ENCODE measurements around the gene WWTR1. TPM values are rescaled to one million over a fixed set of nuclear protein-coding genes. Genes with fewer than 3 reads are reported as not detected.

WWTR1 gene
- total RNA-seq, 4 donors from 2014 or later = 40.3 to 80.4 (median 67.6) TPM

- no peaks in the 10 kb centered on the region for H3K27me3 ChIP-seq
- intact Hi-C loops (cut with DNase I; ENCODE audit: low total_unique reads) = no loop called here
- no peak for TF ChIP-seq POLR2A (IDR thresholded peaks at IDR 0.05)
- TF ChIP-seq EP300 (IDR thresholded peaks at IDR 0.05; ENCODE audit: low read depth) = no peak
- no peak for TF ChIP-seq POLR2AphosphoS5 (IDR thresholded peaks at IDR 0.05)
- TF ChIP-seq CTCF (IDR thresholded peaks at IDR 0.05) = no peak
- 77 to 86% methylated on average over 6 to 9 of the region's 9 CpGs for whole genome bisulfite sequencing, 2 donors (ENCODE audit: low coverage in 1 of 2)
- H3K4me1 ChIP-seq = peaks cover 0 to 23% (median 5%) of the 10 kb centered on the region in 4 donors
- no peaks in the 10 kb centered on the region for H3K9me3 ChIP-seq
- H3K4me3 ChIP-seq = no peak overlapping the region
- no peak overlapping the region for H3K27ac ChIP-seq
- no peak for DNase-seq
- no peaks in the 10 kb centered on the region for H3K36me3 ChIP-seq
- in situ Hi-C loops (cut with MboI; ENCODE audit: low pct_ligation_motif_present in 1 of 4, low pct_unique_long_range_greater_than_20kb in 1 of 4, low sequenced_read_pairs in 3 of 4) = loop anchor here in 1 of 4 donors (10.0 kb wide), 1 partner anchor 112 kb away; the partner anchor contains the start of gene WWTR1
These were observed 115.2 kb downstream of the WWTR1 start for GRCh38 chr3:149542375-149543312.

- in situ Hi-C loops (cut with MboI; ENCODE audit: low pct_ligation_motif_present in 1 of 4, low pct_unique_long_range_greater_than_20kb in 1 of 4, low sequenced_read_pairs in 3 of 4) = loop anchor here in 1 of 4 donors (10.0 kb wide), 1 partner anchor 114 kb away; the partner anchor contains the start of gene WWTR1
- WGBS, 2 donors (ENCODE audit: low coverage in 1 of 2) = 60 to 71% methylated on average over 3 of the region's 3 CpGs
- peaks cover 2 to 17% (median 8%) of the 10 kb centered on the region in 4 donors for H3K4me1 ChIP-seq
- H3K27ac ChIP-seq = no peak overlapping the region
- no peaks in the 10 kb centered on the region for H3K27me3 ChIP-seq
- TF ChIP-seq EP300 (IDR thresholded peaks at IDR 0.05; ENCODE audit: low read depth) = no peak
- no peak for TF ChIP-seq CTCF (IDR thresholded peaks at IDR 0.05)
- no peak for TF ChIP-seq POLR2A (IDR thresholded peaks at IDR 0.05)
- no peak for TF ChIP-seq POLR2AphosphoS5 (IDR thresholded peaks at IDR 0.05)
- H3K4me3 ChIP-seq = no peak overlapping the region
- no peak for DNase-seq
- intact Hi-C loops (cut with DNase I; ENCODE audit: low total_unique reads) = no loop called here
- no peaks in the 10 kb centered on the region for H3K36me3 ChIP-seq
- no peaks in the 10 kb centered on the region for H3K9me3 ChIP-seq
These were observed 116.7 kb downstream of the WWTR1 start for GRCh38 chr3:149541091-149541491.

- no peaks in the 10 kb centered on the region for H3K9me3 ChIP-seq
- H3K36me3 ChIP-seq = no peaks in the 10 kb centered on the region
- peaks cover 3 to 30% (median 18%) of the 10 kb centered on the region in 4 donors for H3K4me1 ChIP-seq
- H3K27me3 ChIP-seq = no peaks in the 10 kb centered on the region
- no peak overlapping the region for H3K27ac ChIP-seq
- in situ Hi-C loops (cut with MboI; ENCODE audit: low pct_ligation_motif_present in 1 of 4, low pct_unique_long_range_greater_than_20kb in 1 of 4, low sequenced_read_pairs in 3 of 4) = no loop called here
- intact Hi-C loops (cut with DNase I; ENCODE audit: low total_unique reads) = no loop called here
- no peak for DNase-seq
- WGBS, 2 donors (ENCODE audit: low coverage in 1 of 2) = 97 to 100% methylated on average over 1 of the region's 1 CpG
- TF ChIP-seq EP300 (IDR thresholded peaks at IDR 0.05; ENCODE audit: low read depth) (no peak), POLR2AphosphoS5 (IDR thresholded peaks at IDR 0.05) (no peak), CTCF (IDR thresholded peaks at IDR 0.05) (no peak), POLR2A (IDR thresholded peaks at IDR 0.05) (no peak)
- H3K4me3 ChIP-seq = no peak overlapping the region
These were observed 119.5 kb downstream of the WWTR1 start for GRCh38 chr3:149538371-149538770.

- in situ Hi-C loops (cut with MboI; ENCODE audit: low pct_ligation_motif_present in 1 of 4, low pct_unique_long_range_greater_than_20kb in 1 of 4, low sequenced_read_pairs in 3 of 4) = no loop called here
- peak overlapping the region; percentile 38 to 75 (median 60) for H3K27ac ChIP-seq
- H3K4me3 ChIP-seq = peak overlapping the region in 1 of 4 donors; percentile 1
- intact Hi-C loops (cut with DNase I; ENCODE audit: low total_unique reads) = no loop called here
- no peaks in the 10 kb centered on the region for H3K9me3 ChIP-seq
- H3K27me3 ChIP-seq = no peaks in the 10 kb centered on the region
- WGBS, 2 donors (ENCODE audit: low coverage in 1 of 2) = 54 to 67% methylated on average over 2 to 11 of the region's 11 CpGs
- H3K36me3 ChIP-seq = no peaks in the 10 kb centered on the region
- peaks cover 12 to 32% (median 26%) of the 10 kb centered on the region in 4 donors for H3K4me1 ChIP-seq
- peak; percentile 26 for DNase-seq
- peak in 1 of 3 donors; percentile 11 for TF ChIP-seq POLR2AphosphoS5 (IDR thresholded peaks at IDR 0.05)
- TF ChIP-seq POLR2A (IDR thresholded peaks at IDR 0.05) = no peak
- TF ChIP-seq CTCF (IDR thresholded peaks at IDR 0.05) = no peak
These were observed 121.4 kb downstream of the WWTR1 start for GRCh38 chr3:149536429-149536828.
